ENCODE measurements around the gene DOC2B.

- TF ChIP-seq, protein P1, sequence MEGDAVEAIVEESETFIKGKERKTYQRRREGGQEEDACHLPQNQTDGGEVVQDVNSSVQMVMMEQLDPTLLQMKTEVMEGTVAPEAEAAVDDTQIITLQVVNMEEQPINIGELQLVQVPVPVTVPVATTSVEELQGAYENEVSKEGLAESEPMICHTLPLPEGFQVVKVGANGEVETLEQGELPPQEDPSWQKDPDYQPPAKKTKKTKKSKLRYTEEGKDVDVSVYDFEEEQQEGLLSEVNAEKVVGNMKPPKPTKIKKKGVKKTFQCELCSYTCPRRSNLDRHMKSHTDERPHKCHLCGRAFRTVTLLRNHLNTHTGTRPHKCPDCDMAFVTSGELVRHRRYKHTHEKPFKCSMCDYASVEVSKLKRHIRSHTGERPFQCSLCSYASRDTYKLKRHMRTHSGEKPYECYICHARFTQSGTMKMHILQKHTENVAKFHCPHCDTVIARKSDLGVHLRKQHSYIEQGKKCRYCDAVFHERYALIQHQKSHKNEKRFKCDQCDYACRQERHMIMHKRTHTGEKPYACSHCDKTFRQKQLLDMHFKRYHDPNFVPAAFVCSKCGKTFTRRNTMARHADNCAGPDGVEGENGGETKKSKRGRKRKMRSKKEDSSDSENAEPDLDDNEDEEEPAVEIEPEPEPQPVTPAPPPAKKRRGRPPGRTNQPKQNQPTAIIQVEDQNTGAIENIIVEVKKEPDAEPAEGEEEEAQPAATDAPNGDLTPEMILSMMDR (IDR thresholded peaks at IDR 0.05): no peak
- TF ChIP-seq POLR2A (IDR thresholded peaks at IDR 0.05): no peak
- TF ChIP-seq POLR2AphosphoS5 (IDR thresholded peaks at IDR 0.05): no peak
- TF ChIP-seq EP300 (IDR thresholded peaks at IDR 0.05): no peak
Measured at GRCh38 chr17:151886-152859, 29.3 kb downstream of the DOC2B start.

All from gastroesophageal sphincter (tissue), 3 donors.